Loucy (cell line): ENCODE data around the gene RABGAP1.

Experiments used
- H2AFZ ChIP-seq: fragments of 200-600 bp; sonication (generic); 2 replicates; pipeline ENCODE4 v1.6.0; 2016; ENCODE audit warnings: antibody characterized with exemption, mild to moderate bottlenecking, low read length, moderate library complexity
- H3F3A ChIP-seq: fragments of 200-600 bp; 2 replicates; pipeline ENCODE4 v1.6.0; 2016; ENCODE audit warnings: antibody characterized with exemption, low read depth, mild to moderate bottlenecking
- H3K27me3 ChIP-seq: fragments of 200-600 bp; sonication (generic); 2 replicates; pipeline ENCODE4 v1.6.1; 2014; ENCODE audit warnings: low read length, mild to moderate bottlenecking; ENCODE audit not compliant: insufficient read depth, poor library complexity, severe bottlenecking
- H3K36me3 ChIP-seq: fragments of 200-600 bp; sonication (generic); 2 replicates; pipeline ENCODE4 v1.6.1; 2016; ENCODE audit warnings: low read length; ENCODE audit not compliant: insufficient read depth
- H3K4me1 ChIP-seq: fragments of 200-600 bp; sonication (generic); 2 replicates; pipeline ENCODE4 v1.5.1; 2014; ENCODE audit warnings: low read length, mild to moderate bottlenecking; ENCODE audit not compliant: insufficient read depth, poor library complexity, severe bottlenecking
- H3K4me2 ChIP-seq: fragments of 200-600 bp; sonication (generic); 2 replicates; pipeline ENCODE4 v1.6.0; 2014; ENCODE audit warnings: antibody characterized with exemption, low read length, low read depth, mild to moderate bottlenecking; ENCODE audit not compliant: poor library complexity, severe bottlenecking
- H3K4me3 ChIP-seq: fragments of 200-600 bp; sonication (generic); 2 replicates; pipeline ENCODE4 v1.5.1; 2014; ENCODE audit warnings: low read length, mild to moderate bottlenecking, mixed read lengths; ENCODE audit not compliant: poor library complexity, severe bottlenecking
- H3K79me2 ChIP-seq: fragments of 200-600 bp; sonication (generic); 2 replicates; pipeline ENCODE4 v1.6.1; 2014; ENCODE audit warnings: low read length; ENCODE audit not compliant: insufficient read depth
- H3K9ac ChIP-seq: fragments of 200-600 bp; sonication (generic); 2 replicates; pipeline ENCODE4 v1.6.0; 2014; ENCODE audit warnings: mild to moderate bottlenecking, low read depth, low read length, moderate library complexity; ENCODE audit not compliant: poor library complexity, severe bottlenecking
- H3K9me2 ChIP-seq: fragments of 200-600 bp; sonication (generic); replicated peaks from 2 replicates; pipeline ENCODE4 v1.6.1; 2016; ENCODE audit warnings: low read depth, low read length, mixed read lengths
- H3K9me3 ChIP-seq: fragments of 200-600 bp; sonication (generic); 2 replicates; pipeline ENCODE4 v1.6.1; 2014; ENCODE audit warnings: mild to moderate bottlenecking, antibody characterized with exemption, low read length, low read depth; ENCODE audit not compliant: insufficient read depth
- H4K20me1 ChIP-seq: fragments of 200-600 bp; sonication (generic); 2 replicates; pipeline ENCODE4 v1.6.0; 2014; ENCODE audit warnings: antibody characterized with exemption, low read length, mild to moderate bottlenecking; ENCODE audit not compliant: insufficient read depth, poor library complexity, severe bottlenecking
- EZH2phosphoT487 ChIP-seq: fragments of 200-600 bp; IDR thresholded peaks from 2 replicates; pipeline ENCODE4 v1.6.1; 2018; ENCODE audit warnings: antibody characterized with exemption, mild to moderate bottlenecking, moderate library complexity, borderline replicate concordance
- TF ChIP-seq, protein P1 (sequence below): fragments of 200-600 bp; sonication (generic); conservative IDR thresholded peaks from 2 replicates; pipeline ENCODE4 v1.5.1; 2014; ENCODE audit warnings: mild to moderate bottlenecking, antibody characterized with exemption, low read length

RABGAP1 gene

GRCh38 chr9:123065196-123065595 lies 124.4 kb downstream of the RABGAP1 start:
- TF ChIP-seq, protein P1, sequence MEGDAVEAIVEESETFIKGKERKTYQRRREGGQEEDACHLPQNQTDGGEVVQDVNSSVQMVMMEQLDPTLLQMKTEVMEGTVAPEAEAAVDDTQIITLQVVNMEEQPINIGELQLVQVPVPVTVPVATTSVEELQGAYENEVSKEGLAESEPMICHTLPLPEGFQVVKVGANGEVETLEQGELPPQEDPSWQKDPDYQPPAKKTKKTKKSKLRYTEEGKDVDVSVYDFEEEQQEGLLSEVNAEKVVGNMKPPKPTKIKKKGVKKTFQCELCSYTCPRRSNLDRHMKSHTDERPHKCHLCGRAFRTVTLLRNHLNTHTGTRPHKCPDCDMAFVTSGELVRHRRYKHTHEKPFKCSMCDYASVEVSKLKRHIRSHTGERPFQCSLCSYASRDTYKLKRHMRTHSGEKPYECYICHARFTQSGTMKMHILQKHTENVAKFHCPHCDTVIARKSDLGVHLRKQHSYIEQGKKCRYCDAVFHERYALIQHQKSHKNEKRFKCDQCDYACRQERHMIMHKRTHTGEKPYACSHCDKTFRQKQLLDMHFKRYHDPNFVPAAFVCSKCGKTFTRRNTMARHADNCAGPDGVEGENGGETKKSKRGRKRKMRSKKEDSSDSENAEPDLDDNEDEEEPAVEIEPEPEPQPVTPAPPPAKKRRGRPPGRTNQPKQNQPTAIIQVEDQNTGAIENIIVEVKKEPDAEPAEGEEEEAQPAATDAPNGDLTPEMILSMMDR: no peak
- TF ChIP-seq EZH2phosphoT487: no peak
- H3K9ac ChIP-seq: no peak overlapping the region
- no peaks in the 10 kb centered on the region for H3F3A ChIP-seq
- H3K4me1 ChIP-seq: no peaks in the 10 kb centered on the region
- no peaks in the 10 kb centered on the region for H3K79me2 ChIP-seq
- H3K36me3 ChIP-seq: peaks cover 46% of the 10 kb centered on the region
- H2AFZ ChIP-seq: no peak overlapping the region
- H3K27me3 ChIP-seq: no peaks in the 10 kb centered on the region
- H3K4me2 ChIP-seq: no peak overlapping the region
- no peaks in the 10 kb centered on the region for H3K9me3 ChIP-seq
- no peak overlapping the region for H3K4me3 ChIP-seq
- H3K9me2 ChIP-seq: no peaks in the 10 kb centered on the region
- no peaks in the 10 kb centered on the region for H4K20me1 ChIP-seq

DNA sequence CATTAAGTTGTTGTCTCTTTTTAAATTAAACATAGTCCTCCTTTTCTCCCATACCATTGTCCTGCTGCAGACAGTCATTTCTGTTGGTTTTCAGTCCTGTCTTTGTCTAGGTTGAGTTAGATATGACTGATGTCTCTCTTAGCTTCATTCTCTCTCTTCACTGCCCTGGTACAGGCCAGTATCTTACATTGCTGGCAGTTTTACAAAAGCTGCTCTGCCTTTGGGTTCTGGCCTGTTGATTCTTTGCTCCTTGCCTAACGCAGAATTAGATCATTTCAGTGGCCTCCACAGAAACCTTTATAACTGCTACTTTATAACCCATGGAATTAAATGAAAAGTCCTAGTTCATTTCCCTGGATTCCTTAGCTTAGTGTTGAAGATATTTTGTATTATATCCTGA lies 126.3 kb downstream of the RABGAP1 start:
- Histone ChIP-seq H3K36me3 (peaks cover 55% of the 10 kb centered on the region), H3K9ac (no peak overlapping the region), H3K9me2 (no peaks in the 10 kb centered on the region), H3K27me3 (no peaks in the 10 kb centered on the region), H3K4me1 (no peaks in the 10 kb centered on the region), H3K4me3 (no peak overlapping the region), H3K79me2 (no peaks in the 10 kb centered on the region), H3K9me3 (no peaks in the 10 kb centered on the region), H3F3A (no peaks in the 10 kb centered on the region), H4K20me1 (no peaks in the 10 kb centered on the region), H2AFZ (no peak overlapping the region), H3K4me2 (no peak overlapping the region)
- TF ChIP-seq, protein P1: no peak
- TF ChIP-seq EZH2phosphoT487: no peak

DNA sequence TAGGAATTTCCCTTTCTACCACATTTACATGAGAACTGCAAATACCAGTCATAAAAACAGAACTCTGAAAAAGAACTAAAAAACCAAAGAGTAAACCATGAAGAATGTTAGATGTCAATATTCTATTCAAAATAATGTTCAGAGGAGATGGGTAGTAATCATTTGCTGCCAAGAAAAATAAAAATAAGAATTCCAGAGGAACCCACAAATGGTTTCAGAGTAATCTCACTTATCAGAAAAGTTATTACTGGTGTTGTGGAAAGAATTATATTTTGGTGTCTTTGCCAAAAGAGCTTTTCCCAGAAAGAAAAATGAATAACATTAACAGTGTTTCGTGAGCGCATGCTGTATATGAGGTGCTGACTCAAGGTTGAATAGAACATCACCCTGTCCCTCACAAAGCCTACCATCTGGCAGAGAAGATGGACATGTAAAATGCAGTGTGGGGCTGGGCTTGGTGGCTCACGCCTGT lies 128.2 kb downstream of the RABGAP1 start:
- no peaks in the 10 kb centered on the region for H3K79me2 ChIP-seq
- no peaks in the 10 kb centered on the region for H3K9me3 ChIP-seq
- no peaks in the 10 kb centered on the region for H3F3A ChIP-seq
- no peak overlapping the region for H3K4me3 ChIP-seq
- no peaks in the 10 kb centered on the region for H3K9me2 ChIP-seq
- no peak for TF ChIP-seq EZH2phosphoT487
- TF ChIP-seq, protein P1: no peak
- H3K27me3 ChIP-seq: no peaks in the 10 kb centered on the region
- peaks cover 63% of the 10 kb centered on the region for H3K36me3 ChIP-seq
- no peak overlapping the region for H2AFZ ChIP-seq
- no peak overlapping the region for H3K9ac ChIP-seq
- no peaks in the 10 kb centered on the region for H3K4me1 ChIP-seq
- no peak overlapping the region for H3K4me2 ChIP-seq
- H4K20me1 ChIP-seq: no peaks in the 10 kb centered on the region
